GM19043 (cell line): Measurements from ENCODE around the gene ICE1.
"Not testable (repeated sequence)": the region's sequence is repeated elsewhere in the genome, so short reads cannot be mapped to it uniquely, and the experiment has no call there.

Experiments
- ATAC-seq: cut with Tn5 transposase; IDR thresholded peaks from one replicate; pipeline ENCODE4 v1.9.1; 2021; ENCODE audit warnings: low read depth; ENCODE audit not compliant: unreplicated experiment

The ICE1 gene

GRCh38 chr5:5401095-5401494, 21.4 kb upstream of the ICE1 start:
- ATAC-seq = no peak

- no peak for ATAC-seq
Observed at GRCh38 chr5:5403741-5404140, 18.7 kb upstream of the ICE1 start.

GRCh38 chr5:5404381-5404780, 18.1 kb upstream of the ICE1 start:
- ATAC-seq = no peak

- ATAC-seq = no peak
Observed at GRCh38 chr5:5405441-5405840, 17.0 kb upstream of the ICE1 start.

GRCh38 chr5:5407924-5408323, 14.6 kb upstream of the ICE1 start:
- ATAC-seq = no peak

- ATAC-seq = no peak
Observed at GRCh38 chr5:5409151-5409810, 13.2 kb upstream of the ICE1 start.

- not testable (repeated sequence) for ATAC-seq
Observed at GRCh38 chr5:5413856-5414255, 8.6 kb upstream of the ICE1 start.

GRCh38 chr5:5414999-5415398, 7.5 kb upstream of the ICE1 start:
- no peak for ATAC-seq

- no peak for ATAC-seq
Observed at GRCh38 chr5:5416733-5417132, 5.7 kb upstream of the ICE1 start.

- no peak for ATAC-seq
Observed at GRCh38 chr5:5418006-5418405, 4.5 kb upstream of the ICE1 start.

GRCh38 chr5:5418764-5419163, 3.7 kb upstream of the ICE1 start:
- no peak for ATAC-seq

- no peak for ATAC-seq
Observed at GRCh38 chr5:5419291-5420210, 2.9 kb upstream of the ICE1 start.

GRCh38 chr5:5420251-5420650, 2.2 kb upstream of the ICE1 start:
- no peak for ATAC-seq

GRCh38 chr5:5421149-5421960, 1.1 kb upstream of the ICE1 start:
- no peak for ATAC-seq

GRCh38 chr5:5422819-5423515, 490 bp downstream of the ICE1 start:
- ATAC-seq = peak; percentile 0

- no peak for ATAC-seq
Observed at GRCh38 chr5:5423586-5423985, 1.1 kb downstream of the ICE1 start.

- ATAC-seq = no peak
Observed at GRCh38 chr5:5424736-5425135, 2.3 kb downstream of the ICE1 start.

GRCh38 chr5:5430136-5430535, 7.7 kb downstream of the ICE1 start:
- ATAC-seq = no peak

- no peak for ATAC-seq
Observed at GRCh38 chr5:5432020-5432707, 9.7 kb downstream of the ICE1 start.

GRCh38 chr5:5436203-5436760, 13.8 kb downstream of the ICE1 start:
- no peak for ATAC-seq
